Trophoblast cell (in vitro differentiated cells and primary cell): ENCODE data around the gene ALOX5.

Source experiments
- DNase-seq, 2 donors: peaks; one replicate each; pipeline ENCODE4 v3.0.0-alpha.2; 2016
- H2AFZ ChIP-seq: 2 replicates; pipeline ENCODE4 v1.6.1; 2013; ENCODE audit warnings: low read length, moderate library complexity, mild to moderate bottlenecking; ENCODE audit not compliant: insufficient read depth, poor library complexity
- H2AK5ac ChIP-seq: 2 replicates; pipeline ENCODE4 v1.6.1; 2013; ENCODE audit warnings: mild to moderate bottlenecking, low read length
- H2BK120ac ChIP-seq: 2 replicates; pipeline ENCODE4 v1.6.1; 2013; ENCODE audit warnings: low read length, mild to moderate bottlenecking, moderate library complexity; ENCODE audit not compliant: insufficient read depth, poor library complexity
- H2BK12ac ChIP-seq: 2 replicates; pipeline ENCODE4 v1.6.1; 2013; ENCODE audit warnings: mild to moderate bottlenecking, low read length, moderate library complexity
- H2BK5ac ChIP-seq: 2 replicates; pipeline ENCODE4 v1.6.1; 2013; ENCODE audit warnings: low read length, low read depth, moderate library complexity, mild to moderate bottlenecking; ENCODE audit not compliant: poor library complexity
- H3K14ac ChIP-seq: 2 replicates; pipeline ENCODE4 v1.6.1; 2013; ENCODE audit warnings: mild to moderate bottlenecking, low read length
- H3K18ac ChIP-seq: 2 replicates; pipeline ENCODE4 v1.6.1; 2013; ENCODE audit warnings: mild to moderate bottlenecking, low read length
- H3K23ac ChIP-seq: 2 replicates; pipeline ENCODE4 v1.6.1; 2013; ENCODE audit warnings: low read length
- H3K27ac ChIP-seq: 2 replicates; pipeline ENCODE4 v1.5.1; 2013; ENCODE audit warnings: low read depth, mild to moderate bottlenecking, inconsistent platforms, low read length, moderate library complexity
- H3K27me3 ChIP-seq: 2 replicates; pipeline ENCODE4 v1.6.1; 2013; ENCODE audit warnings: inconsistent platforms, mild to moderate bottlenecking, low read length, moderate library complexity; ENCODE audit not compliant: insufficient read depth
- H3K36me3 ChIP-seq, 2 experiments: 1 replicate in 1 of 2; 2 replicates in 1 of 2; pipeline ENCODE4 v1.6.1; 2013; ENCODE audit warnings: low read length in 2 of 2, mild to moderate bottlenecking in 2 of 2, moderate library complexity in 1 of 2; ENCODE audit not compliant: insufficient read depth in 2 of 2, control insufficient read depth in 1 of 2
- H3K4ac ChIP-seq: 2 replicates; pipeline ENCODE4 v1.6.1; 2013; ENCODE audit warnings: low read depth, mild to moderate bottlenecking, low read length, moderate library complexity
- H3K4me1 ChIP-seq, 2 experiments: 1 replicate in 1 of 2; 2 replicates in 1 of 2; pipeline ENCODE4 v1.6.1; 2013; ENCODE audit warnings: low read length in 2 of 2, mild to moderate bottlenecking in 2 of 2, moderate library complexity in 1 of 2; ENCODE audit not compliant: insufficient read depth in 2 of 2, control insufficient read depth in 1 of 2
- H3K4me2 ChIP-seq: 2 replicates; pipeline ENCODE4 v1.6.1; 2013; ENCODE audit warnings: inconsistent platforms, mild to moderate bottlenecking, low read length, moderate library complexity
- H3K4me3 ChIP-seq: 2 replicates; pipeline ENCODE4 v1.5.1; 2013; ENCODE audit warnings: mild to moderate bottlenecking, low read depth, low read length, inconsistent platforms
- H3K79me1 ChIP-seq: one replicate; pipeline ENCODE4 v1.6.1; 2013; ENCODE audit warnings: low read length
- H3K79me2 ChIP-seq: 2 replicates; pipeline ENCODE4 v1.6.1; 2013; ENCODE audit warnings: low read length, mild to moderate bottlenecking; ENCODE audit not compliant: control insufficient read depth, insufficient read depth, poor library complexity
- H3K9ac ChIP-seq: 2 replicates; pipeline ENCODE4 v1.6.1; 2013; ENCODE audit warnings: mild to moderate bottlenecking, low read length
- H3K9me3 ChIP-seq: 2 replicates; pipeline ENCODE4 v1.6.1; 2013; ENCODE audit warnings: low read depth, mild to moderate bottlenecking, control low read depth, inconsistent platforms, low read length; ENCODE audit not compliant: insufficient read depth
- H4K12ac ChIP-seq: 2 replicates; pipeline ENCODE4 v1.6.1; 2013; ENCODE audit warnings: low read depth, mild to moderate bottlenecking, low read length, moderate library complexity
- H4K8ac ChIP-seq: 2 replicates; pipeline ENCODE4 v1.6.1; 2013; ENCODE audit warnings: low read depth, mild to moderate bottlenecking, low read length, moderate library complexity
- H4K91ac ChIP-seq: one replicate; pipeline ENCODE4 v1.6.1; 2013; ENCODE audit warnings: low read depth, mild to moderate bottlenecking, low read length, moderate library complexity
- WGBS: extraction: QIAGEN DNeasy Blood & Tissue Kit; methylation state at CpG from one replicate; pipeline ENCODE4 v1.1.7; 2013; ENCODE audit warnings: missing lambda C conversion rate; ENCODE audit not compliant: insufficient read length, insufficient coverage; ENCODE audit errors: extremely low coverage; 5-methylcytosine and 5-hydroxymethylcytosine counted together

The ALOX5 gene

DNA sequence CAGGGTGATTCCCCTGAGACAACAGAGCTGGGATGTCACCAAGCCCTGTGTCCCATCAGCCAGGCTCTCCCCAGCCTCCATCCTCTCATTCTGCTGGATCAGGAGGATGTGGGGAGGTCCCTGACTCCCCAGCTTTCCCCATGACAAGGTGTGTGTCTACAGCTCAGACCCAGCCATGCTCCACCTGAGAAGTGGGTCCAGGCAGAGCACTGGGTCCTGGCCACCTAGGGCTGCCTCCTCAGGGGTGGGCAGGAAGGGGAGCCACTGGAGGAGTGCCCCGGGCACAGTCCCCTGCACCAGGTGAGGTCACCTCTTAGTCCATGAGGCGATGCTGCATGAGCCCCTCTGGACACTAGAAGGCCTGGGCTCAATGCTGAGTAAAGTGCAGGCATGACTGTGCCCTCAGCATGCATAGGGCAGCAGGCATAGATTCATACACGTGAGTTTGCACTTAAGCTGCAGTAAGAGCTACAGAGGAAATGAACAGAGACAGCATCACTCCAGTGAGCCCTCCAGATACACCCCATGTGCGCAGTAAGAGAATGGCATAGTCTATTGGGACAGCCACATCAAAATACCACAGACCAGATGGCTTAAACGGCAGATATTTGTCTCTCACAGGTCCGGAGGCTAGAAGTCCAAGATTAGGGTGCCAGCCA, 48.3 kb downstream of the ALOX5 start:
- peaks cover 4% of the 10 kb centered on the region for H3K79me1 ChIP-seq
- no peak overlapping the region for H3K14ac ChIP-seq
- H4K12ac ChIP-seq = no peak overlapping the region
- H4K8ac ChIP-seq = no peak overlapping the region
- no peak overlapping the region for H2BK12ac ChIP-seq
- H2BK5ac ChIP-seq = no peak overlapping the region
- H2AK5ac ChIP-seq = no peak overlapping the region
- no peak overlapping the region for H3K4me2 ChIP-seq
- H3K4me3 ChIP-seq = no peak overlapping the region
- H4K91ac ChIP-seq = no peak overlapping the region
- H3K23ac ChIP-seq = no peak overlapping the region
- no peak for DNase-seq
- H2AFZ ChIP-seq = no peak overlapping the region
- H3K27ac ChIP-seq = no peak overlapping the region
- H3K79me2 ChIP-seq = peaks cover 2% of the 10 kb centered on the region
- H3K18ac ChIP-seq = no peak overlapping the region
- no peak overlapping the region for H2BK120ac ChIP-seq
- H3K9ac ChIP-seq = no peak overlapping the region
- H3K4ac ChIP-seq = no peak overlapping the region
- peaks cover 1% of the 10 kb centered on the region for H3K9me3 ChIP-seq
- WGBS = no CpG with 5 or more reads among the region's 6 CpGs
- H3K36me3 ChIP-seq = no peaks in the 10 kb centered on the region
- H3K4me1 ChIP-seq = peaks cover 3% of the 10 kb centered on the region in 2 experiments
- no peaks in the 10 kb centered on the region for H3K27me3 ChIP-seq

DNA sequence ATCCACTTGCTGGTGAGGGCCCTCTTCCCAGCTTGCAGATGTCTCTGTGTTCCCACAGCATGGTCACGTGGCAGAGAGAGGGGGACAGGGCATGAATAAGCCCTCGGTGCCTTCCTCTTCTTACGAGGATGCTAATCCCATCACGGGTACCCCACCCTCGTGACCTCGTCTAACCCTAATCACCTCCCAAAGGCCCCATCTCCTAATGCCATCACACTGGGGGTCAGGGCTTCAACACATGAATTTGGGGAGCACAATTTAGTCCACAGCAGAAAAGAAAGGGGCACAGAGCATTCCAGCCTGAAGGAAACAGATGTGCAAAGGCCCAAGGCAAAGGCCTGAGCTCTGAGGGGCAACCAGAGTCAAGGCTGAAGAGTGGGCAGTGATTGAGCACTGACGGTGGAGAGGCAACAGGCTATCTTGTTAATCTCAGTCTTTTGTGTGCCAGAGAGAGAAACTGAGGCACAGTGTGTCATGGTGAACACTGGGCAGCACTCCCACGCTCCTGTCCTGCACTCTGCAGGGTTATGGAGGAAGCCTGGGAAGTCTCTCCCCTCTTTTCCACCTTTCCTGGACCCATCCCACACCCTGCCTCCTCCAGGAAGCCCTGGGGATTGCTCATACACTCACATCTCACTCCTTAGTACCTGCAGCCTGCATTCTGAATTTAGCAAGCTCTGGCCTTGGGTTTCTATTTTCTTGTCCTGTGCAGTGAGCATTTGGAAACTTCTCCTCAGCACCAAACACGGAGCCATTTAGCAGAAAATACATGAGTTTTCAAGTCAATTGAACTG, 49.0 kb downstream of the ALOX5 start:
- Histone ChIP-seq H4K12ac (no peak overlapping the region), H2BK12ac (no peak overlapping the region), H3K9ac (no peak overlapping the region), H3K27me3 (no peaks in the 10 kb centered on the region), H3K4me3 (no peak overlapping the region), H3K79me2 (peaks cover 2% of the 10 kb centered on the region), H3K9me3 (peaks cover 1% of the 10 kb centered on the region), H3K4ac (no peak overlapping the region), H3K36me3 (no peaks in the 10 kb centered on the region), H2BK5ac (no peak overlapping the region), H4K8ac (no peak overlapping the region), H3K4me1 (peaks cover 3% of the 10 kb centered on the region in 2 experiments), H3K79me1 (peaks cover 4% of the 10 kb centered on the region), H3K14ac (no peak overlapping the region), H3K23ac (no peak overlapping the region), H4K91ac (no peak overlapping the region), H3K18ac (no peak overlapping the region), H2AK5ac (no peak overlapping the region), H2BK120ac (no peak overlapping the region), H2AFZ (no peak overlapping the region), H3K27ac (no peak overlapping the region), H3K4me2 (no peak overlapping the region)
- no CpG with 5 or more reads among the region's 9 CpGs for WGBS
- no peak for DNase-seq

DNA sequence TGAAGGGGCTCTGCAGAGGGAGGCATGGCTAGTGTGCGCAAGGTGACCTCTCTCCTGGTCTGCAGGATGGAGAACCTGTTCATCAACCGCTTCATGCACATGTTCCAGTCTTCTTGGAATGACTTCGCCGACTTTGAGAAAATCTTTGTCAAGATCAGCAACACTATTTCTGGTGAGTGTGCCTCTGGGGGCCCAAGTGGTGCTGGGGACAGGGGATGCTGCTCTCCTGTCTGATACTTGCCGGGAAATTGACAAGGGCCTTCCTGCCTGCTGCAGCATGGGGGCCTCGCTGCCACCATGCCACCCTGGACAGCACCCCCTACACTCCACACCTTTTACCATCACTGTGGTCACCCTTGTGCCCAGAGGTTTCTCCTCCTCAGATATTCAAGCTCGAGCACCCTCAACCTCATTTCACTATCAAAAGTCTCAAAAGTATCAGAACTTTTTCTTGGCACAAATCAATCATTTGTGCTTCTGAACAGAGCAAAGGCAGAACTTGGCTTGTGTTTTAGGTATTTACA, 50.0 kb downstream of the ALOX5 start:
- Histone ChIP-seq H3K79me2 (peaks cover 2% of the 10 kb centered on the region), H3K36me3 (no peaks in the 10 kb centered on the region), H3K18ac (no peak overlapping the region), H3K9ac (no peak overlapping the region), H3K23ac (no peak overlapping the region), H3K4me1 (peaks cover 0 to 3% of the 10 kb centered on the region in 2 experiments), H4K8ac (no peak overlapping the region), H3K27me3 (no peaks in the 10 kb centered on the region), H3K4ac (no peak overlapping the region), H3K9me3 (peaks cover 1% of the 10 kb centered on the region), H2BK120ac (no peak overlapping the region), H3K4me3 (no peak overlapping the region), H4K91ac (no peak overlapping the region), H2AK5ac (no peak overlapping the region), H3K79me1 (peaks cover 4% of the 10 kb centered on the region), H3K14ac (no peak overlapping the region), H2AFZ (no peak overlapping the region), H4K12ac (no peak overlapping the region), H2BK12ac (no peak overlapping the region), H3K27ac (no peak overlapping the region), H3K4me2 (no peak overlapping the region), H2BK5ac (no peak overlapping the region)
- no CpG with 5 or more reads among the region's 7 CpGs for WGBS
- DNase-seq = no peak

DNA sequence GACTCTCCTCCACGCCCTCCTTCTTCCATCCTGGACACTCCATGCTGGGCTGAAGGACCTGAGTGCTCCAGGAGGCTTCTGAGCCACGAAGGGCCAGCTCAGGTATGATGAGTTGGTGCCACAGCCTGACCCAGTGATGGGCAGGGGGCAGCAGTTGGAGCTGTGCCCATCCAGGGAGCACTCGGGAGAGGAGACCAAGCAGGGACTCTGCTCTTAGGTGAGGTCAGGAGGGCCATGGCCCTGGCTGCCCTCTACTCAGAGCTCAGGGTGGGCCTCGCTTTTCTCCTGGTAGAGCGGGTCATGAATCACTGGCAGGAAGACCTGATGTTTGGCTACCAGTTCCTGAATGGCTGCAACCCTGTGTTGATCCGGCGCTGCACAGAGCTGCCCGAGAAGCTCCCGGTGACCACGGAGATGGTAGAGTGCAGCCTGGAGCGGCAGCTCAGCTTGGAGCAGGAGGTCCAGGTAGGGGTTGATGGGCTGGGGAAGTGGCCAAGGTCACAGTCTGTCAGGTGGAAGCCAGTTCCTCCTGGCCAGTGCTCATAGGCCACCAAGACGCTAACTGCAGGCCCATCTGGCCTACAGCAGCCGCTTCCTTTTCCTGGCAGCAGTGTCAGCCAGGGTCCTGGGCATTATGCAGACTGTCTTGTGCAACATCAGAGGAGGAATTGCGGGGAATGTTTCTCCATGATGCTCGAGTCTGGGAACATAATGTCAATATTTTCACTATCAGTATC, 50.8 kb downstream of the ALOX5 start:
- no CpG with 5 or more reads among the region's 15 CpGs for WGBS
- DNase-seq = no peak
- H3K36me3 ChIP-seq = no peaks in the 10 kb centered on the region
- H3K14ac ChIP-seq = no peak overlapping the region
- no peak overlapping the region for H2BK5ac ChIP-seq
- no peaks in the 10 kb centered on the region for H3K79me1 ChIP-seq
- H3K9ac ChIP-seq = no peak overlapping the region
- H4K8ac ChIP-seq = no peak overlapping the region
- H3K27me3 ChIP-seq = no peaks in the 10 kb centered on the region
- no peak overlapping the region for H3K4ac ChIP-seq
- peaks cover 1% of the 10 kb centered on the region for H3K9me3 ChIP-seq
- no peaks in the 10 kb centered on the region for H3K4me1 ChIP-seq
- H2BK120ac ChIP-seq = no peak overlapping the region
- no peak overlapping the region for H4K91ac ChIP-seq
- H3K4me3 ChIP-seq = peak overlapping the region; percentile 10
- no peak overlapping the region for H2BK12ac ChIP-seq
- no peak overlapping the region for H2AK5ac ChIP-seq
- H4K12ac ChIP-seq = no peak overlapping the region
- no peak overlapping the region for H3K27ac ChIP-seq
- H3K79me2 ChIP-seq = no peaks in the 10 kb centered on the region
- no peak overlapping the region for H3K4me2 ChIP-seq
- no peak overlapping the region for H2AFZ ChIP-seq
- no peak overlapping the region for H3K23ac ChIP-seq
- no peak overlapping the region for H3K18ac ChIP-seq
